Upper lobe of left lung (tissue), 6 donors: ENCODE data around the gene NCBP3. TPM values are rescaled to one million over a fixed set of nuclear protein-coding genes. Genes with fewer than 3 reads are reported as not detected.

Source experiments
- ATAC-seq, 2 donors: fragments of 200-7000 bp; cut with Tn5 transposase; one replicate each; pipeline ENCODE4 v1.9.1; 2022; ENCODE audit warnings: mild to moderate bottlenecking in 2 of 2, moderate library complexity in 2 of 2; ENCODE audit not compliant: low FRiP score in 2 of 2
- DNase-seq, 2 donors: peaks; one replicate each; pipeline ENCODE4 v3.0.0-alpha.2; 2019 to 2020
- H3K27ac ChIP-seq, 4 donors: fragments of 200-600 bp; sonication (generic); one replicate each; pipeline ENCODE4 v1.5.1; 2016 to 2019
- H3K27me3 ChIP-seq, 4 donors: fragments of 200-600 bp; sonication (generic); one replicate each; pipeline ENCODE4 v1.5.1; 2017 to 2019
- H3K36me3 ChIP-seq, 4 donors: fragments of 200-600 bp; sonication (generic); one replicate each; pipeline ENCODE4 v1.5.1; 2016 to 2019
- H3K4me1 ChIP-seq, 4 donors: fragments of 200-600 bp; sonication (generic); one replicate each; pipeline ENCODE4 v1.5.1; 2018 to 2019
- H3K4me3 ChIP-seq, 4 donors: fragments of 200-600 bp; sonication (generic); one replicate each; pipeline ENCODE4 v1.5.1; 2017 to 2019; ENCODE audit warnings: mild to moderate bottlenecking in 2 of 4, moderate library complexity in 1 of 4
- H3K9me3 ChIP-seq, 4 donors: fragments of 200-600 bp; sonication (generic); one replicate each; pipeline ENCODE4 v1.5.1; 2018 to 2019
- EP300 ChIP-seq, 4 donors: sonication (generic); formaldehyde crosslinking; IDR thresholded peaks; one replicate each; pipeline ENCODE4 v1.5.1; 2017; ENCODE audit warnings: antibody characterized with exemption in 4 of 4, control low read depth in 2 of 4
- POLR2A ChIP-seq, 4 donors: fragments of 450-650 bp; IDR thresholded peaks; one replicate each; pipeline ENCODE4 v1.5.1; 2016 to 2017; ENCODE audit warnings: antibody characterized with exemption in 4 of 4, mild to moderate bottlenecking in 2 of 4
- POLR2AphosphoS5 ChIP-seq, 2 donors: sonication (generic); formaldehyde crosslinking; IDR thresholded peaks; one replicate each; pipeline ENCODE4 v1.5.1; 2017; ENCODE audit warnings: antibody characterized with exemption in 2 of 2
- WGBS, 2 donors: methylation state at CpG; one replicate each; pipeline ENCODE4 v1.1.5; 2017 to 2018; 5-methylcytosine and 5-hydroxymethylcytosine counted together
- total RNA-seq, 6 donors: library from RNA; depleted of rRNA in 4 of 6; stranded (reverse); fragments of >200 nt in 4 of 6; gene quantifications; one replicate each; pipeline versions ENCODE4 v1.1.0 to v1.2.1, GENCODE V29; 2016 to 2021
- TF ChIP-seq, protein P1 (sequence below), 6 experiments: fragments of 450-650 bp in 4 of 6; fragments of 200-600 bp in 2 of 6; sonication (generic) in 2 of 6; IDR thresholded peaks; one replicate each; pipeline ENCODE4 v1.5.1; 2016 to 2019; ENCODE audit warnings: antibody characterized with exemption in 6 of 6
- donor health status: DM: no; HTN: no; CAD: no; lungs with moderate emphysema.
- donor health status: DM: no; HTN: yes; CAD: no; lungs with severe emphysema.

NCBP3 gene
- total RNA-seq, 6 donors from 2014 or later: 17.3 to 43.0 (median 32.5) TPM

DNA sequence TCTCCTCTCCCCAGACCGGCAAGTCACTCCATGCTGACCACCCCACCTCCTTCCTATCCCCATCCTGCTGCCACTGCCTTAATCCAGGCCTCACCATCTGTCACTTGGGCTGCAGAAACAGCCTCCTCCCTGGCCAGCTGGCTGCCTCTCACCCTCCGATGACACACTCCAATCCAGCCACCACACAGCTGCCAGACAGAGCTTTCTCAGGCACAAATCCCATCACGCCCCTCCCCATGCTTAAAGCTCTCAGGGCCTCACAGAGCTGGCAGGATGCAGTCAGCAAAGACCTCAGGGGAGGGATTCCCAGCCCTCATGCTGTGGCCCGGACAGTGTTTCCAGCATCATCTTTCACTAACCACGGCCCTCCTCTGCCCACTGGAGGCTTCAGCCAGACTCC lies 33.1 kb upstream of the NCBP3 start:
- DNase-seq: no peak
- Histone ChIP-seq H3K4me3 (no peak overlapping the region), H3K27ac (no peak overlapping the region), H3K36me3 (peaks cover 0 to 24% (median 8%) of the 10 kb centered on the region in 4 donors), H3K9me3 (no peaks in the 10 kb centered on the region), H3K27me3 (no peaks in the 10 kb centered on the region), H3K4me1 (no peaks in the 10 kb centered on the region)
- ATAC-seq: peak in 1 of 2 donors; percentile 44
- WGBS, 2 donors: 65 to 85% methylated on average over 5 of the region's 5 CpGs
- TF ChIP-seq POLR2AphosphoS5 (IDR thresholded peaks at IDR 0.05): no peak
- TF ChIP-seq EP300 (IDR thresholded peaks at IDR 0.05): no peak
- TF ChIP-seq, protein P1, sequence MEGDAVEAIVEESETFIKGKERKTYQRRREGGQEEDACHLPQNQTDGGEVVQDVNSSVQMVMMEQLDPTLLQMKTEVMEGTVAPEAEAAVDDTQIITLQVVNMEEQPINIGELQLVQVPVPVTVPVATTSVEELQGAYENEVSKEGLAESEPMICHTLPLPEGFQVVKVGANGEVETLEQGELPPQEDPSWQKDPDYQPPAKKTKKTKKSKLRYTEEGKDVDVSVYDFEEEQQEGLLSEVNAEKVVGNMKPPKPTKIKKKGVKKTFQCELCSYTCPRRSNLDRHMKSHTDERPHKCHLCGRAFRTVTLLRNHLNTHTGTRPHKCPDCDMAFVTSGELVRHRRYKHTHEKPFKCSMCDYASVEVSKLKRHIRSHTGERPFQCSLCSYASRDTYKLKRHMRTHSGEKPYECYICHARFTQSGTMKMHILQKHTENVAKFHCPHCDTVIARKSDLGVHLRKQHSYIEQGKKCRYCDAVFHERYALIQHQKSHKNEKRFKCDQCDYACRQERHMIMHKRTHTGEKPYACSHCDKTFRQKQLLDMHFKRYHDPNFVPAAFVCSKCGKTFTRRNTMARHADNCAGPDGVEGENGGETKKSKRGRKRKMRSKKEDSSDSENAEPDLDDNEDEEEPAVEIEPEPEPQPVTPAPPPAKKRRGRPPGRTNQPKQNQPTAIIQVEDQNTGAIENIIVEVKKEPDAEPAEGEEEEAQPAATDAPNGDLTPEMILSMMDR (IDR thresholded peaks at IDR 0.05): no peak
- TF ChIP-seq POLR2A (IDR thresholded peaks at IDR 0.05): no peak

GRCh38 chr17:3877220-3877619 lies 31.2 kb upstream of the NCBP3 start:
- Histone ChIP-seq H3K4me3 (no peak overlapping the region), H3K27me3 (no peaks in the 10 kb centered on the region), H3K36me3 (peaks cover 0 to 32% (median 11%) of the 10 kb centered on the region in 4 donors), H3K27ac (no peak overlapping the region), H3K9me3 (no peaks in the 10 kb centered on the region), H3K4me1 (no peaks in the 10 kb centered on the region)
- TF ChIP-seq POLR2AphosphoS5 (IDR thresholded peaks at IDR 0.05): no peak
- no peak for TF ChIP-seq EP300 (IDR thresholded peaks at IDR 0.05)
- no peak for TF ChIP-seq POLR2A (IDR thresholded peaks at IDR 0.05)
- no peak for DNase-seq
- 78 to 79% methylated on average over 8 of the region's 8 CpGs for WGBS, 2 donors
- no peak for ATAC-seq

- no peaks in the 10 kb centered on the region for H3K9me3 ChIP-seq
- H3K4me1 ChIP-seq: peaks cover 0 to 5% (median 2%) of the 10 kb centered on the region in 4 donors
- DNase-seq (no peak), ATAC-seq (no peak)
- 96 to 97% methylated on average over 7 of the region's 7 CpGs for WGBS, 2 donors
- no peak overlapping the region for H3K27ac ChIP-seq
- H3K36me3 ChIP-seq: peaks cover 0 to 38% (median 11%) of the 10 kb centered on the region in 4 donors
- H3K4me3 ChIP-seq: no peak overlapping the region
- TF ChIP-seq POLR2A (IDR thresholded peaks at IDR 0.05): no peak
- no peak for TF ChIP-seq POLR2AphosphoS5 (IDR thresholded peaks at IDR 0.05)
- TF ChIP-seq, protein P1 (IDR thresholded peaks at IDR 0.05): no peak
- no peak for TF ChIP-seq EP300 (IDR thresholded peaks at IDR 0.05)
- no peaks in the 10 kb centered on the region for H3K27me3 ChIP-seq
Observed at GRCh38 chr17:3875317-3875716, 29.3 kb upstream of the NCBP3 start.

DNA sequence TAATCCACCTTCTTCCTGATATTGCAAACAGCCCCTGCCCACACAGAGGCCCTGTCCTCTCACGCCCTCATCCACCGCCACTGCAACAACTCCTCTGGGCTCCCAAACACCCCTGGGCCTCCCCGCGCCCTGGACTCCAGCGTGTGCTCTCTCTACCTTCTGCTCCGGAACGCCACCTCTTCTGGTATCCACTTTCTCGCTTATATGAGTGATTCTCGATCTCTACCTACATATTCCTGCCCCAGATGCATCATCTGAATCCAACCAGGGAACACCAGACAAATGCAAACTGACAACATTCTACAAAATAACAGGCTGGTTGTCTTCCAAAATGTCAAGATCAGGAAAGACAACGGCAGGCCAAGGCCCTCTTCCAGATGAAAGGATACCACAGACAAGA lies 27.8 kb upstream of the NCBP3 start:
- Histone ChIP-seq H3K36me3 (peaks cover 0 to 42% (median 11%) of the 10 kb centered on the region in 4 donors), H3K27me3 (no peaks in the 10 kb centered on the region), H3K4me1 (peaks cover 0 to 5% (median 2%) of the 10 kb centered on the region in 4 donors), H3K4me3 (no peak overlapping the region), H3K27ac (no peak overlapping the region), H3K9me3 (no peaks in the 10 kb centered on the region)
- TF ChIP-seq POLR2AphosphoS5 (IDR thresholded peaks at IDR 0.05): no peak
- TF ChIP-seq, protein P1 (IDR thresholded peaks at IDR 0.05): no peak
- no peak for TF ChIP-seq POLR2A (IDR thresholded peaks at IDR 0.05)
- no peak for TF ChIP-seq EP300 (IDR thresholded peaks at IDR 0.05)
- ATAC-seq (no peak), DNase-seq (no peak)
- WGBS, 2 donors: 92 to 95% methylated on average over 10 of the region's 10 CpGs

DNA sequence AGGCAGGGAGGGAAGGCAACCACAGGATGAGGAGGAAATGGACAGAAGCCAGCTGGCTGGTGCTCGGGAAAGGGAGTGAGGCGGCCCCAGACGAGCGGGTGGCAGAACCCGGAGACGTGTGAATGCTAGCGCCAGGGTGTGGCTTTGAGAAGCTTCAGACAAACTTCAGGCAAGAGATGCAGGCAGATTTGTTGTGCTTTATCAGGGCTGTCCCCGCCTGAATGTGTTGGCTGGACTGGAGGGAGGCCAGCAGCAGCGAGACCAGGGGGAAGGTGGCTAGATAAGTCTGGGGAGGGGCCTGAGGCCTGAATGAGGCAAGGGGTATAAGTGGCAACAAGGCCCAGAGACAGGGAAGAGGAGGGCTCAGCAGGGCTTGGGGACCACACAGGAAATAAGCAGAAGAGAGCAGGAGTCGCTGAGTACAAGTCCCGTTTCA lies 24.8 kb upstream of the NCBP3 start:
- Histone ChIP-seq H3K27me3 (no peaks in the 10 kb centered on the region), H3K36me3 (peaks cover 0 to 36% (median 7%) of the 10 kb centered on the region in 4 donors), H3K9me3 (no peaks in the 10 kb centered on the region), H3K27ac (peak overlapping the region in 2 of 4 donors; percentile 32 to 49), H3K4me1 (peaks cover 0 to 5% (median 2%) of the 10 kb centered on the region in 4 donors), H3K4me3 (no peak overlapping the region)
- no peak for ATAC-seq
- WGBS, 2 donors: 22 to 29% methylated on average over 11 of the region's 11 CpGs
- TF ChIP-seq POLR2A (IDR thresholded peaks at IDR 0.05) (no peak), EP300 (IDR thresholded peaks at IDR 0.05) (no peak), POLR2AphosphoS5 (IDR thresholded peaks at IDR 0.05) (no peak)
- TF ChIP-seq, protein P1 (IDR thresholded peaks at IDR 0.05): no peak
- no peak for DNase-seq
